ENCODE results near the gene GXYLT2.
"Not testable (repeated sequence)": the region's sequence is repeated elsewhere in the genome, so short reads cannot be mapped to it uniquely, and the experiment has no call there.

Gene GXYLT2

DNA sequence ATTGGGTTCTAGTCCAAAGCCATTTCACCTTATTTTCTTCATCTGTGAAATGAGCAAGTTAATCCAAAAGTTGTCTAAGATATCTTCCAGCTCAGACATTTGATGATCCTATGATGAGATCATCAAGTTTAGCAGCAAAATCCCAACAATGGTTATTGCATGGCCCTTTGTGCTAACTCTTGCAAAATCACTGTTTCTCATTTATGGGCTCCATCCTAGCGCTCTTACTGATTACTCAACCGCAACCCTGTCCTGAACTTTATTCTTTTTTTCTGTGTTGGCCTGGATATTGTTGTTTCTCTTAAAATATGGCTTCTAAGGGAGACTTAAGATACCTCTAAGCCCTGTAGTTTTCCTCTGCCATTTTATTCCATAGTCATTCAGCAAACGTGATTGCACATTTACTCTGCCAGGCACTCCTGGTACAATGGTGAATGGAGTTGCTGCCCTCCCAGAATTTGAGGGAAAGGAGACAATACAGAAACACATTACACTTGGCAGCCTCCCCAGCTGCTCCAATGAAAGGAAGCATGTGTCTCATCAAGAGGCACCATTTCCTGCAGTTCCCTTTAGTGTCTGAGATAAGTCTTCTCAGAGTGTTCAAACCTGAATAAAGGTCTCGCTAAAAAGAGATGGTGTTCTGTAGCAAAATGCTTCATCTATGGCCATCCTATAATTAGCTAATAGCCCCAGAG, 4.4 kb downstream of the GXYLT2 start:
- DNase-seq (ENCODE audit: low read depth) = no peak

DNA sequence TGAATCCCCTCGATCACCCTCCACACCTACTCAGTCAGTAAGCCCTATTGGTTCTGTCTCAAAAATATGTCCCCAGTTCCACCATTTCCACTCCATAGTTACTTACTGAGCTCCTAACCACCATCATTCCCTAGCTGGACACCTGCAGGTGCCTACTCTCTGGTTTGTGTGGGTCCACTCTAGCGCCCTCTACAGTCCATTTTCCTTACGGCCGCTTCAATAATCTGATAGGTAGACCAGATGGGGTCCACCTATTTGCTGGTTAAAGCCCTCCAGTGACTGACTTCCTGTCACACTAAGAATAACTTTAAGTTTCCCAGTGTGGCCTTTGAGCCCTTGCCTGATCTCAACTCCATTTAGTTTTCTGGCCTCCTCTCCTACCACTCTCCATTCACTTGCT, 5.0 kb downstream of the GXYLT2 start:
- no peak for DNase-seq (ENCODE audit: low read depth)

DNA sequence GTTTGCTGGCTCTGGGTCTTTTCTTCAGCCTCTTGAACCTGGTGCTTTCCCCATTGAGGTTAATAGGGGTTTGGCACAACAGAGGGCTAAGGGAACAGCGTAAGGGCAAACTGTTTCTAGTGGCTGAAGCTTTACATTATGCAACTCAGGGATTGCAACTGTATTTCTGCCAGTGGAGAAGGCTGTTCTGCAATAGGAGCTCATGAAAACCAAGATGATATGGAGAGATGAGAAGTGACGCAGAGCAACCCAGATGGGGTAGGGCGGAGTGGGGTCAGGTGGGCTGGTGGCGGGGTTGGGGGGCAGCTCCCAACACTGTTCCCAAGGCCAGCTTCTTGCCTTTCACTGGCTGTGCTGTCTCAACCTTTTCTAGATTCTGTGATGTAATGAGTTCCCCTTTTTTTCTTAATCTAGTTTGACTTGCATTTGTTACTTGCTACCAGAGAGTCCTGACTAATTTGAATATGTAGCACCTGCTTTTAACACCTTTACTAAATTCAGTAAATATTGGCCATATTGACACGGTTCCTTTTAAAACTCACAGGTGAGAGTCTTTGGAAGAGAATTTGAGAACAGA, 7.2 kb downstream of the GXYLT2 start:
- no peak for DNase-seq (ENCODE audit: low read depth)

DNA sequence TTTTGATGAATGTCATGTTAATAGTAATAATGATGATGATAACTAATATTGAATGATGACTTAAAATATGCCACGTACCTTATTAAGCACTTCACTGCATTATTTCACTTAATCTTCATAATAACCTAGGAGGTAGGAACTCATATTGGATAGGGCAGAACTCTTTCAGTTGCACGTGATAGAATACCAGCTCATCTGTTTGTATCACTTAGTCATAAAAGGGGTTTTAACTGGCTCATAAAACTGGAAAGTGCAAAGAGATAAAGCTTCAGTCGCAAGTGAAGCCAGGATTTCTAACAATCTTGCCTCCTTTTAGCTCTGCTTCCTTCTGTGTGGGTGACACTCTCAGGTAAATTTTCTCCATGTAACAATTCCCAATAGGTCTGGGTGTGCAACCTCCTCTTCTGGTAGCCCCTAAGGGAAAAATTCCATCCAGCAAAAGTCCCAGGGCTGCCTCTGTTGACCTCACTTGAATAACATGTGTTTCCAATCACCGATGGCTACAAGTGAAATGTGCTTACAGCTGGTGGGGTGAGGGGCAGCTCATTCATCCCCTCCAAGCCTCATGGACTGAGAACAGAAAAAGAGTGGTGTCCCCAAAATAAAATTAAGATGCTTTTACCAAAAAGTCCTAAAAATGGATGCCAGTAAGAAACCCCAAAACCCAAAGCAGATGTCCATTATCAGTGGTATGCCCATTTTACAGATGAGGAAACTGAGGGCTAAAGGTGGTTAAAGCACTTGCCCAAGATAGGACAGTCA, 9.3 kb downstream of the GXYLT2 start:
- DNase-seq (ENCODE audit: low read depth) = no peak

DNA sequence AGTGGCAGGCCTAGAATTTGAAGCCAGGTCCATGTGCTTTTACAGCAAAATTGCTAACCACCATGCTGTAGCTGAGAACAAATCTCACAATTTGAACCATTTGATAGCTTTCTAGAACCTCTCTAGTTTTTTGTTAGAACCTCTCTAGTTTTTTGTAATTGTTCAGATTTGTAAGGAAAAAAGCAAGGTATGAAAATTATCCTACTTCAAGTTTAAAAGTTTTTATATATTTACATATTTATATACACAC, 9.8 kb downstream of the GXYLT2 start:
- DNase-seq (ENCODE audit: low read depth) = no peak

DNA sequence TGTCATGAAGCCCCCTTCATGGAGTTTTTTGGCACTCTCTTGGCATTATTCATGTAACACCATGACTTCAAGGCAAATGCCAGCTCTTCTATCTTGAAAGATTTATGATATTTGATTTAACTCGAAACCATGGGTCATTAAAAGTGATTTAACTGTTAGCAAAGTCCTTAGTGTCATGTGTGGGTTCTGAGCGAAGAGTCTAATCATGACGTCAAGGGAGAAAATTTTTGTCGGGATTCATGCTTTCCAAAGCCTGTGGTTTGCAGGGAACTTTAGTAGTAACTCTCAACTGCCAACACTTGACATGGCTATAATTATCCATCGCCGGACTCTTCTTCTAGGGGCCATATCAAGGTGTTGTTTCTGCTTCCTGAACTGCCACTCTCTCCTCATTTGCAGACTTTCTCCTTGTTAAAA, 11.5 kb downstream of the GXYLT2 start:
- no peak for DNase-seq (ENCODE audit: low read depth)

DNA sequence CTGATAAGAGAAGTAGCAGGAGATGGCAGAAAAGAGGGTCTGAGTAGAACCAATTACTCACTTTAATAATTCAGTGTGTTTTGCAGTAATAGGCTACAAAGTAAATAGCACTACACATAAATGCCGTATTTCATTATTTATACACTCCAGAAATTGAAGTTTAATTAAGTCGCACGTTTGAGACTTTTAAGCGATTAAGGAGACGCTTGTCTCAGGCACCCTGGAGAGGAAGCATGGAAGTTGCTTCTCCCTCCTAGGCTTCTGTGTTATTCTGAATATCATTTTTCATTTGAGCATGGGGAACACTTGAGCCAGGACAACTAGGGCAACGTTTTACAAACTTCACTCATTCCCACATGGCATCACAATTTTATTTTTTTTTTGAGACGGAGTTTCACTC, 12.2 kb downstream of the GXYLT2 start:
- DNase-seq (ENCODE audit: low read depth) = no peak

DNA sequence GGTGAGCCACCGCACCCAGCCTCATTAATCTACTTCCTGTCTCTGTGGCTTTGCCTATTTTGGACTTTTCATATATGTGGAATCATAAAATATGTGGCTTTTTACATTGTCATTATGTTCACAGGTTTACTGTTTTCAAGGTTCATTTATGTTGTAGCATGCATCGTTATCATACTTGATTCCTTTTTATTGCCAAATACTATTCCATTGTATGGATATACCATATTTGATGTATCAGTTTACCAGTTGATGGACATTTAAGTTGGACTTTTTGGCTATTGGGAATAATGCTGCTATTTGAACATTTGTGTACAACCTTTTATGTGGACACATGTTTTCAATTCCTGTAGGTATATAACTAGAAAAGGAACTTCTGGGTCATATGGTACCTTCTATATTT, 14.0 kb downstream of the GXYLT2 start:
- no peak for DNase-seq (ENCODE audit: low read depth)

DNA sequence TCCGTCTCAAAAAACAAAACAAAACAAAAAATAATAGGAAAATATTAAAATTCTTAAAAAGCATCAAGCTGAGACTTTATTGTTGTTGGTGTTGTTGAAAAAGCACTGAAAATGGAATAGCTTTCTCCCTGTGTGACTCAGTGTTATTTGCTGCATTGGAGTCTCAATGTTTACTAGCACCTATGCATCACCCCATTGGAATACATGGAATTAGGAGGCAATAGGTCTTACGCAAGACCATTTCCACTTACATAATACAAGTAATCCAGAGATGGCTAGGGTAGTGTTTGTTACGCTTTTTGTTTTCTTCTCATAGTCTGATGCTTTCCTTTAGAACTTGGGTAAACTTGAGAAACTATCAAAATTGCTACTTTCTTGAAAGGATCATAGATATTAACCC, 15.2 kb downstream of the GXYLT2 start:
- no peak for DNase-seq (ENCODE audit: low read depth)

DNA sequence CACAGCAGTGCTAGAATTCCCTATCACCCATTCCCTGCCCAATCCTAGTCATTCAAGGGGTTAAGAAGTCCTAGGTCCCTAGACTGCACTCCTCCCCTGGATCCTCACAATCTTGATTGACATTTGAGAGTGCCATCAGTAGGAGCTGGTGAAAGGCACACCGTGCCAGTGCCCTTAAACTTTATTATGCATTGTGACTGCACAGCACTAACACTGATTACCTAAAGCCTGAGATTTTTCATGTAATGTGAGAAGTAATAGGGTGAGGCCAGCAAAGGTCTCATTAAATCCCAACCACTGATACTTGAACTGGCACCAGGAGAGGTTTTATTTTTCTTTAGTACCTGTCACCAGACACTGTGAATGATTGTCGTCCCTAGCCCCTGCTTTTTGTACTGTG, 16.3 kb downstream of the GXYLT2 start:
- no peak for DNase-seq (ENCODE audit: low read depth)

DNA sequence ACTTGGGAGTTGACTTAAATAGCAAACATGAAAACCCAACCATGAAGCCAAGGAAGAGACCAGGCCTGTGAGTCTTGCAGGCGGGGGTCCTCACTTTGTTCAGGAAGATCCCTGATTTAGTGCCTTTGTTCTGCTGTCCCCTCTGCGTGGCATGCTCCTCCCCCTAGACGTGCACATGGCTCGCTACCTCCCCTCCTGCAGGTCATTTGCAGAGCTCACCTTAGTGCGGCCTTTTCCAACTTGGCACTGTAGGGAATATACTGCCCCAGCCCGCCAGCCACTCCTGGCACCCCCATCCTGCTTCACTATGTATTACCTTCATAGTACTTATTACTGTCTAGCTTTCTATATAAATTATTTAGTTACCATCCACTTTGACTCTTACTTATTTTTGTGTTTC, 18.3 kb downstream of the GXYLT2 start:
- no peak for DNase-seq (ENCODE audit: low read depth)

DNA sequence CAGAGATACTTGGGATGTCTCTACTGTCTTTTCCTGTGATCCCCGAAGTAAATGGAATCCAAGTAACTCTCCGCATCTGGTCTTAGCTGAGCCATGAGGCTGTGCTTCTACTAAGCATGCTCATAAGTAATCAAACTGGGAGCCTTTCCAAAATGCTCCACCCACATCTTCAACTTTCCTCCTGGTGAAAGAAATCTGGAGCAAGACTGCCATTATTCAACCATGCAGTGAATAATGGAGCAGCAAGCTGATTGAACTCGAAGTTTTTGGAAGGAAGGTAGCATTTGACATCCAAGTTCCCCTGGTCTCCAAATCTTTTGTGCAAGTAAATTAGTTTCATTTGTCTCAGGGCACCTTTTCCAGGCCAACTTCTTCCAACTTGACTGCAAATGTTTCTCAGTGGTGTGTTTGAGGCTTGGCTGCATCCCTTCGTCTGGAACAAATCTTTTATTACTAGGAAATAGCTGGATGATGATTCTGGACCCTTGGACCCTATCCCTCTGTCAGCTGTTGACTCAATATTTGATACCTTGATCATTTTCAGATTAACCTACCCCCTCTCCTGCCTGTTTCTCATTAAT, 19.4 kb downstream of the GXYLT2 start:
- DNase-seq (ENCODE audit: low read depth) = no peak

DNA sequence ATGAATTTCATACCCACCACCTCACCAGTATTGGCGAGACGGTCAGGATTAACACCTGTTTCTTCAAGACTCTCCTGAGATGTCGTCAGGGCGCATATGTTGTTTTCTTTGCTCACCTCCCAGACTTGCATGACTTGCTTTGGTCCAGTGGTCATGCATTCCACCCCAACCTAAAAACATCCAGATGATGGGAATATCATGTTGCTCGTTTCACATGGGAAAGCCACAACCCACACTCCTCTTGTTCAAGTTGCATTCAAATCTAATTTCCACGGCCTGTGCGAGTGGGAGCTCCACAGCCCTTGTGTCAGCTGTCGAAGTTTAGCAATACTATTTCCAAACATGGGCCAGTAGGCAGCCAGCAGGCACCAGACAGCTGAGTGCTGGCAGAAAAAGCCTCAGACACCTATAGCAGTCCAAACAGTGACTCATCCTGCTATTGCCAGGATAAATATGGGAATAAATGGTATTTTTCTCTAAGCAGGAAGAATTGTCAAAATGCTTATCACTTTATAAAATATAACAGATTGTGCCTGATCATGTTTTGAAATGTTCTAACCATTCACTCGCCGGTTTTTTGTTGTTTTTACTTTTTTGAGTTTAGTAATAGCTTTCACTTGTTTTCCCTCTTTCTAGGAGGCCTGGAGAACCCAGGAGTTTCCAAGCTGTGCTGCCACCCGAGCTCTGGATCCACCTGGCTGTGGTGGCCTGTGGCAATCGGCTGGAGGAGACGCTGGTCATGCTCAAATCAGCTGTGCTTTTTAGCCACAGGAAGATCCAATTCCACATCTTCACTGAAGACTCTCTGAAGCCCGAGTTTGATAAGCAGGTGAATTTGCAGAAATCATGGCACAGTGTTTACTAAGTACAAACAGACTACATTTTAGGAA, 20.1 kb downstream of the GXYLT2 start:
- DNase-seq (ENCODE audit: low read depth) = no peak

DNA sequence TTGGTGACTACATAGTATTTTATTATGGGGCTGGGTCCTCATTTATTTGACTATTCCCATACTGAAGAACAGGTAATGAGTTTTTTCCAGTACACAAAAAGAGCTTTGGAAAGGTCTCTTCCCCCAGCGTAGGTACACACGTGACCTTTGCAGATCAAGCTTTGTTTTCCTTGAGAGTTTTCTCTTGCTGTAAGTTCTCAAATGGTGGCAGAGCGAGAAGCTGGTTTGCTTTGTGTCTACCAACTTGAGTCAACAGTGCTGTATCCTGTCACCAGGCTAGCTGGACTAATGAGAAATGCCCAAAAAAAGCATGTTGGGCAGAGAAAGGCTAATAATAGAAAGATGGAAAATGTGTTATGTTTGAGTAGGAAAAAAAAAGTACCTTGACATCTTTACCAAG, 21.7 kb downstream of the GXYLT2 start:
- no peak for DNase-seq (ENCODE audit: low read depth)

DNA sequence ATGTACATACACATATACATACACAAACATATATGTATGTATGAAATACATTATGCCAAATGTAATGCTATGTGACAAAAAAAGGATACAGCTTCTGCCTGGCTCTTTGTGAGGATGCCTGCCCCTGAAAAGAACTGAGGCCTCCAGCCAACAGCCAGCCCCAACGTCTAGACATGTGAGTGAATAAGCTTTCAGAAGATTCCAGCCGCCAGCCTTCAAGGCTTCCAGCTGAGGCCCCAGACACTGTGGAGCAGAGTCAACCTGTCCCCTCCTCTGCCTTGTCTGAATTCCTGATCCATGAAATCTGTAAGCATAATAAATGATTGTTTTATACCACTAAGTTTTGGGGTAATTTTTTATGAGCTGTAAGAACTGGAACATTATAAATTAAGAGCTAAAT, 24.7 kb downstream of the GXYLT2 start:
- DNase-seq (ENCODE audit: low read depth) = no peak

DNA sequence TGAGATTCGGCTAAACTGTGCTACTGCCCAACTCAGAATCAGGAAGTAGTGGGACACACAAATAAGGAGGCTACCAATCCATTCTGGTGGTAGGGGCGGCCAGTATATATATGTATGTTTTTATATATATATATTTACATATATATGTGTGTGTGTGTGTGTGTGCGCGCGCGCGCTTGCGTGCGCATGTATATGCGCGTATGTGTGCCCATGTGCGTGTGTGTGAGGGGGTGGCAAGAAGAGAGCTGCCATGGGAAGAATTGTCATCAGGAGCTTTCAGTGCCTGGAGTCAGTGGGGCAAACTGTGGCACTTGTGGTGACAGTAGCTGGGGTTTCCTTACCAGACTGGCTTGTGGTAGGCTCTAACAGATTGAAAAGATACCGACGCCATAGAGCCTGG, 26.5 kb downstream of the GXYLT2 start:
- DNase-seq (ENCODE audit: low read depth) = no peak

DNA sequence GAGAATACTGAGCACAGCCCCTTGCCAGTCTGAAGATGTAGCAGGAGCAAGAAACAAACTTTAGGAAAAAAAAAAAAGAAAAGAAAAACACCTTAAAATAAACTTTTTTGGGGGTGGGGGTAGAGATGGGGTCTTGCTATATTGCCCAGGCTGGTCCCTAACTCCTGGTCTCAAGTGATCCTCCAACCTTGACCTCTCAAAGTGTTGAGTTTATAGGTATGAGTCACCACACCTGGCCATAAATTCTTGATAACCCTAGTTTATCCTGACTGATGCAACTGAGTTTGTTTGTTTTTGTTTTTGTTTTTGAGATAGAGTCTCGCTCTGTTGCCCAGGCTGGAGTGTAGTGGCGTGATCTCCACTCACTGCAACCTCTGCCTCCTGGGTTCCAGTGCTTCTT, 28.4 kb downstream of the GXYLT2 start:
- DNase-seq (ENCODE audit: low read depth) = no peak

DNA sequence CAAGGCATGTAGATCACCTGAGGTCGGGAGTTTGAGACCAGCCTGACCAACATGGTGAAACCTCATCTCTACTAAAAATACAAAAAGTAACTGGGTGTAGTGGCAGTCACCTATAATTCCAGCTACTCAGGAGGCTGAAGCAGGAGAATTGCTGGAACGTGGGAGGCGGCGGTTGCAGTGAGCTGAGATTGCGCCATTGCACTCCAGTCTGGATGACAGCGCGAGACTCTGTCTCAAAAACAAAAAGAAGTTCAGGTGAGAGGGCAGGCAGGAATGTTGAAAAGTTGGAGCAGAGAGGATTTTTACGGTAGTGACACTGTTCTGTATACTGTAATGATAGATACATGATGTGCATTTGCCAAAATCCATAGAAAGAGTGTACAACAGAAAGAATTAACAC, 31.7 kb downstream of the GXYLT2 start:
- DNase-seq (ENCODE audit: low read depth) = no peak

DNA sequence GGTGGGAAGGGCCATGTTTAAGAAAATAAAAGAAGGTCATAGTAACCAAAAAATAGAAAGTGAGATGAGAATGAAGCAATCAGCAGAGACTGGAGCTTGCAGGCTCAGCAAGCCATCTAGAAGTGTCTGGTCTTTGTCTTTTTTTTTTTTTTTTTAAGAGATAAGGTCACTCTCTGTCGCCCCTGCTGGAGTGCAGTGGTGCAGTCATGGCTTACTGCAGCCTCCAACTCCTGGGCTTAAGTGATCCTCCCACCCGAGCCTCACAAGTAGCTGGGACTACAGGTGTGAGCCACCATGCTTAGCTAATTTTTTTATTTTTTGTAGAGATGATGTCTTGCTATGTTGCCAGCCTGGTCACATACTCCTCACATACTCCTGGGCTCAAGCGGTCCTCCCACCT, 36.2 kb downstream of the GXYLT2 start:
- DNase-seq (ENCODE audit: low read depth) = no peak

DNA sequence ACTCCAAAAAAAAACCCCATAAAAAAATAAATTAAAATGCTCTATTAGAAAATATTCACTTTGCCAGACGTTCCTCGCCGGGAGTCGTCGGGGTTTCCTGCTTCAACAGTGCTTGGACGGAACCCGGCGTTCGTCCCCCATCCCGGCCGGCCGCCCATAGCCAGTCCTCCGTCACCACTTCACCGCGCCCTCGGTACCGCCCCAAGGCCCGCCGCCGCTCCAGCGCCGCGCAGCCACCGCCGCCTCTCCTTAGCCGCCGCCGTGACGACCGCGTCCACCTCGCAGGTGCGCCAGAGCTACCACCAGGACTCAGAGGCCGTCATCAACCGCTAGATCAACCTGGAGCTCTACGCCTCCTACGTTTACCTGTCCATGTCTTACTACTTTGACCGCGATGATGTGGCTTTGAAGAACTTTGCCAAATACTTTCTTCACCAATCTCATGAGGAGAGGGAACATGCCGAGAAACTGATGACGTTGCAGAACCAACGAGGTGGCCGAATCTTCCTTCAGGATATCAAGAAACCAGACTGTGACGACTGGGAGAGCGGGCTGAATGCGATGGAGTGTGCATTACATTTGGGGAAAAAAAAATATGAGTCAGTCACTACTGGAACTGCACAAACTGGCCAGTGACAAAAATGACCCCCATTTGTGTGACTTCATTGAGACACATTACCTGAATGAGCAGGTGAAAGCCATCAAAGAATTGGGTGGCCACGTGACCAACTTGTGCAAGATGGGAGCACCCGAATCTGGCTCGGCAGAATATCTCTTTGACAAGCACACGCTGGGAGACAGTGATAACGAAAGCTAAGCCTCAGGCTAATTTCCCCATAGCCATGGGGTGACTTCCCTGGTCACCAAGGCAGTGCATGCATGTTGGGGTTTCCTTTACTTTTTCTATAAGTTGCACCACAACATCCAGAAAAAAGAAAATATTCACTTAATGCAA, 41.2 kb downstream of the GXYLT2 start:
- not testable (repeated sequence) for DNase-seq (ENCODE audit: low read depth)

DNA sequence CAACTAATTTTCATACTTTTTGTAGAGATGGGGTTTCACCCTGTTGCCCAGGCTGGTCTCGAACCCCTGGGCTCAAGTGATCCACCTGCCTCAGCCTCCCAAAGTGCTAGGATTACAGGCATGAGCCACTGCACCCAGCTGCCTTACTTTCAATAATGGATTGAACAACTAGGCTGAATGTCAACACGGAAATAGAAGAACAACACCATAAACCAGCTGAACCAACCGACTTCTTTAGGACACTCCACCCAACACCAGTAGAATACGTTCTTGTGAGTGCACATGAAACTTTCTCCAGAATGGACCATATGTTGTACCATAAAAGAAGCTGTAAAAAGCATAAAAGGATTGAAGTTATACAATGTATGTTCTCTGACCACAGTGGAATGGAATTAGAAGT, 42.9 kb downstream of the GXYLT2 start:
- DNase-seq (ENCODE audit: low read depth) = no peak
